Articular chondrocyte of knee joint (primary cell): ENCODE data around the gene SUMF2. TPM values are rescaled to one million over a fixed set of nuclear protein-coding genes. Genes with fewer than 3 reads are reported as not detected.

Experiments used
- small RNA-seq: library from RNA; depleted of rRNA; stranded (forward); fragments of <200 nt; gene quantifications from one replicate; pipeline ENCODE3, GENCODE V24; 2012
- total RNA-seq: library from RNA; depleted of rRNA; stranded (reverse); fragments of >200 nt; gene quantifications from 2 replicates; pipeline ENCODE4 v1.2.3, GENCODE V29; 2012

The SUMF2 gene
- 234 and 250 TPM in 2 replicates for total RNA-seq

DNA sequence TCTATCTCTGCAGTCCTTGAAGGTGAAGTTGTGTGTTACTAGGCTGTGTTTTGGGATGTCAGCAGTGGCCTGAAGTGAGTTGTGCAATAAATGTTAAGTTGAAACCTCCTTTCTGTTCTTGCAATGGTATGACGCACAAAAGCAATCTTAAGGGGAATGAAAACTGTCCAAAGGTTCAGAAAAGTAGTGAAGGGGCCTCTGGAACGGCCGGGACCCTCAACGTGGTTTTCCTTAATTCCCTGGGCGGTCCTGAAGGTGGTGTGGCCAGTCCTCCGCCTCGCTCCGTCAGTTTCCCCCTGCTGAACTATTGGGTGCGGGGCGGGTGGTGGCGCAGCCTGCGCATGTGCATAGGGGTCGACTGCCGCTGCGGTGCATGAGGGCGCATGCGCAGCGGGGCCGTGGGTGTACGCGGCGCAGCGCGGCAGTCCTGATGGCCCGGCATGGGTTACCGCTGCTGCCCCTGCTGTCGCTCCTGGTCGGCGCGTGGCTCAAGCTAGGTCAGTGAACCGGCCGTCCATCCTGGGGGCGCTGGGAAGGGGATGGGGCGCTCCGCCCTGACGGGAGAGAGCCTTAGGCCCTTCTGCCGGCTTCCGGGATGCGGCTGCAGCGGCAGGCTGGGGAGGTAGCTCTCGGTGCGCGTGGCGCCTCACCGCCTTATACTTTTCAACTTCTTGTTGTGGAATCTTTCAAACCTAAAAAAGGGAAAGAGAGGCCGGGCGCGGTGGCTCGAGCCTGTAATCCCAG, at the start of gene SUMF2:
Gene SUMF2, plus strand, starts transcription at position 405 of the 744 bp plus-strand sequence. Its CDS starts 26 bp downstream, at position 431.

DNA sequence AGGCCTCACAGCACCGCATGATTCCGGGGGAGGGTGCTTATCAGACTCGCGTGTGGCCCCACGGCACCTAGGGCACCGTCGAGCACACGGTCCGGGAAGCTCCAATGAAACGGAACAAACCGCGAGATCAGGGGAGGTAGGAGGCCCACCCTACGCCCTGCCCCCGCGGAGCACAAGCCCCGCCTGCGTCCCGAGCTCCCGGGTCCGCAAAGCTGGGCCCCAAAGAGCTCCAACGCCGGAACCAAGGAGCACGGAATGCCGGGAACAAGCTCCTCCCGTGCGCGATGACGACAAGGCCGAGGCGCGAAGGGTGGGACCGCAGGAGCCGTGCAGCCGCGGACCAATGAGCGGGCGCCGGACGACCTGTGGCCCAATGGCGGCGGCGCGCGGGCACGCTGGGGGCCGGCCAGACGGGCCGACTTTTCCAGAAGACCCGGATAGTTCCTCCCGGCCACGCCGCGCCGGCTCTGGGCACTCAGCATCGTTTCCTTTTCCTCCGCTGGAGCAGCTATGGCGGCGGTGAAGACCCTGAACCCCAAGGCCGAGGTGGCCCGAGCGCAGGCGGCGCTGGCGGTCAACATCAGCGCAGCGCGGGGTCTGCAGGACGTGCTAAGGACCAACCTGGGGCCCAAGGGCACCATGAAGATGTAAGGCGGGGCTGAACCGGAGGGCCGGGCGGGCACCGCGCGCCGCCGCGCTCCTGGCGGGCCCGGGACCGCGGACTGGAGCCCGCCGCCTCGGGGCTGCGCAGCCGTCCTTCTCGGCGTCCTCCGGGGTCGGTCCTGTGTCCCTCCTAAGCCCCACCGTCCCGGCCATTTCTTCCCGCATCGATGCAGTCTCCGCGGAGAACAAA, 12.5 kb upstream of the SUMF2 start, which contains the start of the genes CCT6A and PSPH:
Gene CCT6A, plus strand, starts transcription at position 427 of the 853 bp plus-strand sequence. Its CDS starts 84 bp downstream, at position 511.
Gene PSPH, minus strand, starts transcription at position 106 of the 853 bp plus-strand sequence. CDS start 30,232 bp downstream, outside the sequence.

DNA sequence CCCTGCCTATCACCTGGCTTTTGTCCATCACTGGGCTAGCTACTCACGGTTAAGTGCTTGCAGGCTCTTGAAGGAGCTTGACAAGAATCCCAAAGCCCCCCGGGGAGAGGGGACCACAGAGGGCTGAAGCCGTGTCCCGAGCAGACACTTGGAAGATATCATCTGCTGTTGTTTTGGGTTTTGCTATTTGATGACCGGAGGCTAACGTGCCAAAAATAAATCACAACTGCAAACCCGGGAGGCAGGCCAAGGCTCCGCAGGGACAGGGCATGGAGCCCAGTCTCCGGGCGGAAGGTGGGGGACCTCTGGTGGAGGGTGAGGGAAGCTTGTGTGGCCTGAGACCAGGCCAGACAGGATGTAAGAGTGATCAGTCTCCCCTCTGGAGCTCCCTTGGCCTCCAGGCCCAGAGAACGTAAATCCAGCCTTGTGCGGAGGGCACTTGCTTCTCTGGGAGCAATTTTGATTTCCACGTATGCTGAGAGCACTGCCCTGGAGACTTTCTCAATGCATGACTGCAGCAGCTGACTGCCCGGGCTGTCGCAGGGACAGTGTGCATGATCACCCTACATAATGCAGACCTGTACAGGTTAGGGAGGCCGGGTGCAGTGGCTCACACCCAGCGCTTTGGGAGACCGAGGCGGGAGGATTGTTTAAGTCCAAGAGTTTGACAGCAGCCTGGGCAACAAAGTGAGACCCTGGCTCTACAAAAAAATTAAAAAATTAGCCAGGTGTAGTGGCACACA, 28.9 kb downstream of the SUMF2 start, which contains the start of gene PHKG1:
Gene PHKG1, minus strand, starts transcription at position 164 of the 743 bp plus-strand sequence. CDS start 4,011 bp downstream, outside the sequence.

DNA sequence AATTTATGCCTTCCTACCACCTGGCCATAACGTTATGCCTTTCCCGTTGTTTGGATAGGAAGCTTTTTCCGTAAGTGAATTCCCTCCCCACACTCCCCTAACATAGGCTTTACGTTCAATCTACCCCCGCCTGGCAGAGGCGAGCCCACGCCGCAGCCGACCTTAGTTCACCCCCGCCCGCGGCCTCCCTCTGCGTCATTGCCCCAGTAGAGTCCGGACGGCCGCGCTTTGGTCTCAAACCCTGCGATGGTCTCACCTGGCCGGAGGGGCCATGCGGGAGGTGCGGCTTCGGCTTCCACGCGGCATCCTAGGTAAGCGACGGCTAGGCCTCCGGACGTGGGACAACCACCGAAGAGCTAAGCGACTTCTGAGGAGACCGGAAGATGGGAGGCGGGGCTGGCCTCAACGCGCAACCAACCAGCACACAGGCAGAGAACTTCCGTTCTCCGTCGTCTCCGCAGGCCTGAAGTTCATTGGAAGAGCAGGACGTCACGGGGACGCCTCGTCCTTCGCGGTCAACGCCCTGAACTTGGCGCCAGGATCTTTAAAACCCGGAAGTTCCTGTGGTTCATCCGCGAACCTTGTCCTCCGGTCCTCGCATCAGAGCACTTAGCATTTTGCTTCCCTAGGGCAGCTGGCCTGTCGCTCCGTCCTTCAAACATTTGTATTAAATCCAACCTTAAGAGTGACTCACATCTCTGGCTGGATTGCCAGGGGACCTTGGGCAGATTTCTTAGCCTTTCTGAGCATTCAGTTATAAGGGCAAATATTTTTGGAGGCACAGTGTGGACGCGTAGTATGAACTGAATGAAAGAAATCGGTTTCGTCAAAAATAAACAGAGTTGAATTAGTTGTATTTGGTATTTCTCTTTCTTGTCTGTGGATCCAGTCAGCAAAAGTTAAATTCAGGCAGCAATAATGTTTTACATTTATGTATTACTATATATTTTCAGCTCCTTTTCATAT, 42.3 kb downstream of the SUMF2 start, which contains the start of gene CHCHD2:
Gene CHCHD2, minus strand, starts transcription at position 369 of the 966 bp plus-strand sequence. Its CDS starts 63 bp downstream, at position 306.

DNA sequence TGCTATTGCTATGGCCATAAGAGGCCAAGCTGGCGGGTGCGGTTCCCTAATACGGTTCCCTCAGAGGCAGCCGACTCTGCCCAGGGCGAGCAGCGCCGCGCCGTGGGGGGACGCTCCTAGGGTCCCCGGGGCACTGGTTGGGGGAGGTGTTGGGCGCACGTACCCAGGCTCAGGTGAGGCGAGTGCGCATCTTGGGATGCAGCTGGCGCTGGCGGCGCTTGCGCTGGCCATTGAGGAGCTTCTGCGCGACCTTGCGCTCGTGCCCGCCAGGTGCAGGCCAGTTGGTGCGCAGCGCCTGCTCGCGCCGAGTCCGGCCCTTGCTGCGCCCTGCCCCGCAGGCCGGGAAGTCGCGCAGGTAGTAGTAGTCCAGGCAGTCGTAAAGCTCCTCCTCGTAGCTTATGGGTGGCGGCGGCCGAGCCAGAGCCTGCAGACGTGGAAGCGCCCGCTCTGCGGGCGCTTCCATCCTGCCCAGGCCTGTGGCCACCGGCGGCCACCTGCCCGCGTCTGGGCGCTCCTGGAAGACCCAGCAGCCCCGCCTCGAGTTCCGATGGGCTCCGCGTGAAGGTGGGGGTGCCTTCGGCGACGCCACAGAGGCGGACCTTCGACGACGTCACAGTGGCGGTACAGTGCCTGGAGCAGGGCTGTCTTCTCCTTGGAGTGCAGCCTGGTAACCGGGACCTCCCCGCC, 51.9 kb downstream of the SUMF2 start, which contains the start of gene NUPR2:
Gene NUPR2, minus strand, starts transcription at position 566 of the 687 bp plus-strand sequence. Its CDS starts 103 bp downstream, at position 463.

Small RNA genes within 50 kb of the gene (small RNA-seq; reads per million reads assigned to genes)
- not detected for gene SNORA15
- gene SNORA22B: 0.31 reads per million

Other genes with a start within 250 kb of the SUMF2 start
- gene SEPTIN14, start 201.5 kb upstream of the SUMF2 start, total RNA-seq: not detected in 2 replicates
- 2.7 and 2.8 TPM in 2 replicates for gene ZNF713, start 176.8 kb upstream of the SUMF2 start, total RNA-seq
- 10.9 and 11.5 TPM in 2 replicates for gene MRPS17, start 112.4 kb upstream of the SUMF2 start, total RNA-seq
- 49.2 and 65.5 TPM in 2 replicates for gene NIPSNAP2, start 99.7 kb upstream of the SUMF2 start, total RNA-seq
- 20.9 and 23.9 TPM in 2 replicates for gene PSPH, start 12.8 kb upstream of the SUMF2 start, total RNA-seq
- gene CCT6A, start 12.5 kb upstream of the SUMF2 start, total RNA-seq: 136 and 155 TPM in 2 replicates
- 3.7 and 4.6 TPM in 2 replicates for gene PHKG1, start 28.7 kb downstream of the SUMF2 start, total RNA-seq
- 229 and 233 TPM in 2 replicates for gene CHCHD2, start 42.2 kb downstream of the SUMF2 start, total RNA-seq
- gene NUPR2, start 52.1 kb downstream of the SUMF2 start, total RNA-seq: not detected in 2 replicates